Peyer's patch (tissue), 4 donors: ENCODE results near the gene PTPN5. TPM values are rescaled to one million over a fixed set of nuclear protein-coding genes. Genes with fewer than 3 reads are reported as not detected.
"Not testable (repeated sequence)": the region's sequence is repeated elsewhere in the genome, so short reads cannot be mapped to it uniquely, and the experiment has no call there.

ENCODE experiments used
- DNase-seq, 3 donors: peaks; one replicate each; pipeline ENCODE4 v3.0.0-alpha.2; 2017 to 2019
- H3K27ac ChIP-seq, 4 donors: fragments of 200-600 bp; sonication (generic); one replicate each; pipeline ENCODE4 v1.5.1; 2016 to 2019
- H3K27me3 ChIP-seq, 2 donors: fragments of 200-600 bp; sonication (generic); one replicate each; pipeline ENCODE4 v1.5.1; 2019
- H3K36me3 ChIP-seq, 3 donors: fragments of 200-600 bp; sonication (generic); one replicate each; pipeline ENCODE4 v1.5.1; 2016 to 2019
- H3K4me1 ChIP-seq, 4 donors: fragments of 200-600 bp; sonication (generic); one replicate each; pipeline ENCODE4 v1.5.1; 2016 to 2019
- H3K4me3 ChIP-seq, 4 donors: fragments of 200-600 bp; sonication (generic); 1 replicate in 3 of 4; 2 replicates in 1 of 4; pipeline ENCODE4 v1.5.1; 2016 to 2019; ENCODE audit warnings: mild to moderate bottlenecking in 1 of 4
- H3K9me3 ChIP-seq, 4 donors: fragments of 200-600 bp; sonication (generic); one replicate each; pipeline ENCODE4 v1.5.1; 2016 to 2019; ENCODE audit warnings: mild to moderate bottlenecking in 1 of 4
- CTCF ChIP-seq, 6 experiments: fragments of 450-650 bp in 4 of 6; fragments of 200-600 bp in 2 of 6; sonication (generic) in 1 of 6; IDR thresholded peaks; one replicate each; pipeline ENCODE4 v1.5.1; 2017 to 2019; ENCODE audit warnings: antibody characterized with exemption in 6 of 6, mild to moderate bottlenecking in 3 of 6, moderate library complexity in 1 of 6
- POLR2A ChIP-seq, 2 donors: fragments of 450-650 bp; IDR thresholded peaks; one replicate each; pipeline ENCODE4 v1.5.1; 2017; ENCODE audit warnings: antibody characterized with exemption in 2 of 2, mild to moderate bottlenecking in 2 of 2, moderate library complexity in 2 of 2
- total RNA-seq, 4 donors: library from RNA; depleted of rRNA; stranded (reverse); fragments of >200 nt; gene quantifications; one replicate each; pipeline ENCODE4 v1.1.0, GENCODE V29; 2016

PTPN5 gene
- total RNA-seq, 4 donors from 2014 or later = 0.76 to 1.7 TPM; not detected in 2

- Histone ChIP-seq H3K27me3 (no peaks in the 10 kb centered on the region), H3K36me3 (no peaks in the 10 kb centered on the region), H3K4me3 (peak within 1 kb of the TSS; percentile 73 to 99 (median 80)), H3K9me3 (no peaks in the 10 kb centered on the region), H3K4me1 (peaks cover 0 to 5% (median 0%) of the 10 kb centered on the region in 4 donors), H3K27ac (peak within 1 kb of the TSS; percentile 76 to 86 (median 79))
- peak; percentile 94 to 99 (median 98) for DNase-seq
- peak; percentile 42 to 59 for TF ChIP-seq POLR2A (IDR thresholded peaks at IDR 0.05)
- peak in 1 of 6 experiments; percentile 6 for TF ChIP-seq CTCF (IDR thresholded peaks at IDR 0.05)
Measured at GRCh38 chr11:18698341-18699268, 93.0 kb downstream of the PTPN5 start, which contains the start of gene TMEM86A. TSS of gene TMEM86A (plus strand) at chr11:18698779. CDS start at chr11:18698887, 108 bp downstream.

DNA sequence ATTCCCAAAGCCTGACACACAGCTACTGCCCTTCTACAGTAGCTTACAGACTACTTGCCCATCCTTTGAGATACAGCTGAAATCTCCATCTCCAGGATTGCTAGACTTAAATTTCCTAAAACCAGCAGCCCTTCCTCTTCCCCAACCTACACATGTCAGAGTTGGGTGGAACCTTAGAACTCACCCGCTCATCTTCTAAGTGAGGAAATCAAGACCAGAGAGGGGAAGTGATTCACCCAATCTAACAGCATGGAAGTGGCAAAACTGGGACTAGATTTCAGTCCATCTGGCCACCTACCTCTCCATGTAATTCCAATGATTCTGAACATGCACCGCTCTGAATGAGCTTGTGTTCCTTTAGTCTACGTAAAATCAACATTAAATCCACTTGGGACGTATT lies 94.0 kb downstream of the PTPN5 start:
- no peak overlapping the region for H3K4me3 ChIP-seq
- peak overlapping the region in 1 of 4 donors; percentile 86 for H3K27ac ChIP-seq
- no peaks in the 10 kb centered on the region for H3K27me3 ChIP-seq
- no peak for DNase-seq
- H3K36me3 ChIP-seq = no peaks in the 10 kb centered on the region
- H3K9me3 ChIP-seq = no peaks in the 10 kb centered on the region
- peaks cover 0 to 5% (median 0%) of the 10 kb centered on the region in 4 donors for H3K4me1 ChIP-seq
- TF ChIP-seq CTCF (IDR thresholded peaks at IDR 0.05) (no peak), POLR2A (IDR thresholded peaks at IDR 0.05) (no peak)

DNA sequence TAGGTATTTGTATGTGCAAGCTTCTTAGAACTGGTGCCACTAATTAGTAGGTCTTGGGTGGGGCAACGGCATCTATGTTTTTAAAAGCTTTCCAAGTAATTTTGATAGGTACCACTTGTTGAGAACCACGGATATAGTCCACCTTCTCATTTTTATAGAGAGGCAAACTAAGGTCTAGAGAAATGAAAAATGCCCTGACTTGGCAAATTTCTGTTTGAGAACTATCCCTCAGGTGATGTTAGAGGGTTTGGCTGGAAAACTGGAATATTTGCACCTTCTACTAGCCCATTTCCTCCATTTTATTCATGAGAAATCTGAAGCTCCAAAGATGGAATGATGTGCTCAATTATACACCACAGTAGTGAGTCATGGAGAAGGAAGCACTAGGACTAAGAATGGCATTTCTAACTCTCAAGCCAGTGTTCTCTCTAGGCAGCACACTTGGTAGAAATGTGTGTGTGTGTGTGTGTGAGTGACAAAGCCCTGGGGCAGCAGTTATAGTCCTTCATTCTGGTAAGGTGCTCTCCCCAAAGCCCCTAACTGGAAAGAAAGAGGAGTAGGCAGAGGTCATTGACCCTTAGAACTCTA lies 94.9 kb downstream of the PTPN5 start:
- no peak for DNase-seq
- Histone ChIP-seq H3K27me3 (no peaks in the 10 kb centered on the region), H3K4me1 (peaks cover 0 to 5% (median 0%) of the 10 kb centered on the region in 4 donors), H3K36me3 (no peaks in the 10 kb centered on the region), H3K4me3 (no peak overlapping the region), H3K27ac (no peak overlapping the region), H3K9me3 (no peaks in the 10 kb centered on the region)
- no peak for TF ChIP-seq POLR2A (IDR thresholded peaks at IDR 0.05)
- TF ChIP-seq CTCF (IDR thresholded peaks at IDR 0.05) = no peak

DNA sequence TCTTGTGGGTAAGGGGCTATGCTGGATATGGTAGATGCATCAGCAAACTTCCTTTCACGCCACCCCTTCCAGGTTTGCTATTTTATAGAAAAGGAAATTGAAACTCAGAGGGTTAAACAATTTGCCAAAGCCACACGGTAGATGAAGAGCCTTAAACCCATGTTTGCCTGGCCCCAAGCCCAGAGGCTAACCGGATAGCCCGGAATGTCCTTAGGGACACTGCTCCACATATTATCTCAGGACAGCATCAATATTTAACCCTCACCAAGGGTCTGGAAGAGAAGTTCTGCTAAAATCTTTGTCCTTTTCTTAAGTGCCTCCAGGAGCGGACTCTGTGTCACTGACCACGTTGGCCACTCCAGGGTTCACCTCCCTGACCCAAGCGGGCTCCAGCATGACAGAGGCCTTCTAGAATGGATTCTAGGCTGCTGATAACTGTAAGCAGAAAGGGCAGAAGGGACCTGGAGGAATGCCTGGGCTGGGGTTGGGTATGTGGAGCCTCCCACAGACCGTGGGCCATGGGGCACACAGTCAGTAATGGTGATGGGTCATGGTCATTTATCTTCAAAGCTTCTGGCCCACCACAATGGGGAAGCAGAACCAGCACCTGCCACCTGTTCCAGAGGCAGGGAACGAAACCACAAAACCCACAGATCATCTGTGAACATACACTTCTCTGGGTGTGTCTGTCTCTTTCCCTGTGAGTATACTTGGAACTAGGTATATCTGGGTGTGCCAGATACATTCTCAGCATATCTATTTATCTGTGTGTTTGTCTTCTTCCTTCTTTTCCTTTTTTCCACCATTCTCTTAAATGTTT lies 98.4 kb downstream of the PTPN5 start:
- H3K36me3 ChIP-seq = no peaks in the 10 kb centered on the region
- H3K27ac ChIP-seq = no peak overlapping the region
- no peaks in the 10 kb centered on the region for H3K27me3 ChIP-seq
- H3K9me3 ChIP-seq = no peaks in the 10 kb centered on the region
- no peaks in the 10 kb centered on the region for H3K4me1 ChIP-seq
- DNase-seq = no peak
- H3K4me3 ChIP-seq = no peak overlapping the region
- TF ChIP-seq POLR2A (IDR thresholded peaks at IDR 0.05) = no peak
- TF ChIP-seq CTCF (IDR thresholded peaks at IDR 0.05) = no peak

- H3K27me3 ChIP-seq, H3K4me1 ChIP-seq, DNase-seq, H3K4me3 ChIP-seq, H3K9me3 ChIP-seq, H3K36me3 ChIP-seq, H3K27ac ChIP-seq: not testable (repeated sequence)
Measured at GRCh38 chr11:18691467-18692140, 100.0 kb downstream of the PTPN5 start.
